Measurements from ENCODE around the gene GOLT1B. TPM values are rescaled to one million over a fixed set of nuclear protein-coding genes. Genes with fewer than 3 reads are reported as not detected.

GOLT1B gene
- total and polyA plus RNA-seq, 5 donors, result 16.8 to 27.9 (median 19.5) TPM

DNA sequence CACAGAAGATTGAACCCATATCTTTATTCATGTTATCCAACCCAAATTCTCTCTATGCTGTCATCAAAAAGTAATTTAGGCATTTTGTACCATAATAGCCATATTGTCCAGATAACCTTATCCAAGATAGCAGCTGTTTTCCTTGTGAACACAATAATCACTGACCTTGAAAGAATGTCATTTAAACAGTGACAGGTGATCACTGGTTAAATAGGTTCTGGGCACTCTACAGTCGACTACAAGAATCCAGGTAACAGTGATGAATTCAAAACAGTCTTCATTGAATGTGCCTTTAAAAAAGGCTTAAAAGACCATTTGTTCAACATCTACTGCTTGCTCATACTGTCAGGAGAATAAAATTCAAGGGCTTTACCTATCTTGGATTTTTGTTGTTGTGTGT, 20.0 kb downstream of the GOLT1B start:
- ATAC-seq, result no peak
- 46% methylated on average over 1 of the region's 1 CpG for WGBS

DNA sequence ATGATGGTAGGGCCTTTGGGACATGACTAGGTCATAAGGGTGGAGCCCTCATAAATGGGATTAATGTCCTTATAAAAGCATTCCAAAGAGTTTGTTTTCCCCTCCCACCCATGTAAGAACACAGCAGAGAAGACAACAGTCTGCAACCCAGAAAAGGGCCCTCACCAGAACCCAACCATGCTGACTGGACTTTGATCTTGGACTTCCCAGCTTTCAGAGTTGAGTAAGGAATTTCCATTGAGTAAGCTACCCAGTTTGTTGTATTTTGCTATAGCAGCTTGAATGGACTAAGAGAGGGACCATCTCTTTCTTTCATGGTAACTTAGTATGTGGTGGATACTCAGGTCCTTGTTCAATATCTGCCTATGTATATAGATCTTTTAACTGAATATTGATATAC, 21.6 kb downstream of the GOLT1B start:
- H3K9me3 ChIP-seq (ENCODE audit: control insufficient read depth, low read length), result no peaks in the 10 kb centered on the region
- H3K27me3 ChIP-seq (ENCODE audit: control insufficient read depth, insufficient read depth), result no peaks in the 10 kb centered on the region
- DNase-seq (no peak), ATAC-seq (no peak)
- intact Hi-C loops (cut with DNase I), result no loop called here
- no peaks in the 10 kb centered on the region for H3K4me1 ChIP-seq (ENCODE audit: control insufficient read depth, insufficient read depth, low read length)
- H3K4me3 ChIP-seq (ENCODE audit: low read length), result no peak overlapping the region
- H3K27ac ChIP-seq (ENCODE audit: low read length), result no peak overlapping the region

More for the DNA sequence above, 20.0 kb downstream of the GOLT1B start:
- no peaks in the 10 kb centered on the region for H3K4me1 ChIP-seq (ENCODE audit: control insufficient read depth, insufficient read depth, low read length)
- no peak for DNase-seq
- no peaks in the 10 kb centered on the region for H3K9me3 ChIP-seq (ENCODE audit: control insufficient read depth, low read length)
- H3K27me3 ChIP-seq (ENCODE audit: control insufficient read depth, insufficient read depth), result no peaks in the 10 kb centered on the region
- H3K4me3 ChIP-seq (ENCODE audit: low read length), result no peak overlapping the region
- no peak overlapping the region for H3K27ac ChIP-seq (ENCODE audit: low read length)
- intact Hi-C loops (cut with DNase I), result no loop called here

DNA sequence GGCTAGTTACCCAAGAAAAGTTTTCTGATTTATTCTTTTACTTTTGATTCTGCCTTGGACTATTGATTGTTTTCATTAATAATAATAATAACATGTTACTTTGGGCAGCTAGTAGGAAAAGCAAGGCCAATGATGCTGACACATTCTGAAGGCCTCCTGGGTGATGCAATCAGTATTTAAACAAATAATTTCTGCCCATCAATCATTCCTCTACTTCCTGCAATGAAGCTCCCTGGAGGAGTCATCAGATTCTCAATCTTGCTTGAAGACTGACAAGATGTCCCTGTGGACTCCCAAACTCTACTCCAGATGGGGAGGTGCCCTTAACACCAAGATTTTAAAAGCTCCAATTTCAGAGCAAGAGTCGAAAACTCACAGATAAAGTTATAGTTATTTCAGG, 24.5 kb downstream of the GOLT1B start, which contains the start of gene SPX:
SPX (plus strand) TSS at position 244 of the 400 bp plus-strand sequence. CDS start 177 bp downstream, outside the sequence.
- ATAC-seq (no peak), DNase-seq (no peak)
- Histone ChIP-seq H3K9me3 (ENCODE audit: control insufficient read depth, low read length) (no peaks in the 10 kb centered on the region), H3K4me3 (ENCODE audit: low read length) (peak within 1 kb of the TSS; percentile 75), H3K27ac (ENCODE audit: low read length) (no peak within 1 kb of the TSS), H3K27me3 (ENCODE audit: control insufficient read depth, insufficient read depth) (no peaks in the 10 kb centered on the region), H3K4me1 (ENCODE audit: control insufficient read depth, insufficient read depth, low read length) (no peaks in the 10 kb centered on the region)
- intact Hi-C loops (cut with DNase I), result no loop called here
- 89% methylated on average over 1 of the region's 1 CpG for WGBS

DNA sequence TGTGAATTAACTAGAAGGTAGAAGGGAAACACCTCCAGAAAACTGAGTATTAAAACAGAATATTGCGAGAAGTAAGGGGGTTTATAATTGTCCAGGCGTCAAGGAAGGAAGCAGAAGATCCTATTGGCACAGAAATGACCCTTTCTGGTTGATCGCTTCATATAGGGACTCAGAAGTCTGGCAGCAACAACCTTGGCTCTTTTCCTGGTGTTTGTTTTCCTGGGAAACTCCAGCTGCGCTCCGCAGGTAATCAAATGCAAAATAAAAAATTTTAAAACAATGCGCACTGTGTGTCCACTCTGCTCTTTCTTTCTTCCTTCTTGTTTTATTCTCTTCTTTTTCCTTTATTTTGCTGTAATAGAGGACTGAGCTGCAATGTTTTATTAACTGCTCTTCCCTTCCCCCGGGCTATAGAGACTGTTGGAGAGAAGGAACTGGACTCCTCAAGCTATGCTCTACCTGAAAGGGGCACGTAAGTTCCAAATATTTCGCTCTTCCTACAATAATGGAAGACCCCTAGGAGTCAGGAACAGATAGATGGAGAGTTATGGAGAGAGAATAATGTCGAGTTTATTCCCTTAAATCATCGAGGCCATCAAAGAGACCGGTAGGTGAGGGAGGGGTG, 25.2 kb downstream of the GOLT1B start:
- intact Hi-C loops (cut with DNase I), result no loop called here
- WGBS, result 33% methylated on average over 12 of the region's 12 CpGs
- ATAC-seq, result no peak
- no peak for DNase-seq
- Histone ChIP-seq H3K4me1 (ENCODE audit: control insufficient read depth, insufficient read depth, low read length) (no peaks in the 10 kb centered on the region), H3K27ac (ENCODE audit: low read length) (no peak overlapping the region), H3K4me3 (ENCODE audit: low read length) (peak overlapping the region; percentile 75), H3K27me3 (ENCODE audit: control insufficient read depth, insufficient read depth) (no peaks in the 10 kb centered on the region), H3K9me3 (ENCODE audit: control insufficient read depth, low read length) (no peaks in the 10 kb centered on the region)

DNA sequence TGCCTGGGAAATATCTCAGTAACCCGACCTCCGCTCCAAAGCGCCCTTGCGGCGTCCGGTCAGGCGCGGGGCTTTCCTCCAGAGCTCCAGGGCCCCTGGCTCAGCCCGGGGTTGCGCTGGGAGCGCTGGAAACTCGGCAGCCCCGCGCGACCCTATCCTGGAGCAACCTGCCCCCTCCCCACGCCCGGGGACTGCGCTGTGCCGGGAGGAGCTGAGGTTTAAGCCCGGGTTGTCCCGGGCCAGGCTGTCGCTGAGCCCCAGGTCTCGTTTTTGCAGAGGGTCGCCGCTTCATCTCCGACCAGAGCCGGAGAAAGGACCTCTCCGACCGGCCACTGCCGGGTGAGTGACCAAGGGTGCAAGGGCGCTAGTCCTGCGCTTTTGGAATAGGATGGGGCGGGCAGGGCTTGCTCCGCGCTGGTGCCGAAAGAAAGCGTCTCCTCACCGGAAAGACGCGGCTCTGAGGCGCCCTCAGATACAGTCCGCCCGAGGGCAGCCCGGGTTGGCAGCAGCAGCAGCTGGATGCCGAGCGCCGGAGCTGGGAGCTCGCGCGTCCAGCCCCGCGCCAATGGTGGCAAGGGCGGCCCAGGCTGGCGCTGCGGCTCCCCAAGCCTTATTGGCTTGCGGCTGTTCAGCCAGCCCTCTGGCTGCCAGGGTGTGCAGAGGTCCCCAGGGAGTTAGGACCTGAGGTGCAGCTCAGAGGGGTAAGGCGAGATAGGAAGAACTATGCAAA, 26.0 kb downstream of the GOLT1B start:
- H3K27ac ChIP-seq (ENCODE audit: low read length), result peak overlapping the region; percentile 10
- H3K4me1 ChIP-seq (ENCODE audit: control insufficient read depth, insufficient read depth, low read length), result no peaks in the 10 kb centered on the region
- H3K9me3 ChIP-seq (ENCODE audit: control insufficient read depth, low read length), result no peaks in the 10 kb centered on the region
- H3K4me3 ChIP-seq (ENCODE audit: low read length), result peak overlapping the region; percentile 75
- intact Hi-C loops (cut with DNase I), result no loop called here
- ATAC-seq (peak; percentile 92), DNase-seq (peak; percentile 49 to 83 (median 80))
- WGBS, result under 1% methylated on average over 57 of the region's 57 CpGs
- no peaks in the 10 kb centered on the region for H3K27me3 ChIP-seq (ENCODE audit: control insufficient read depth, insufficient read depth)

DNA sequence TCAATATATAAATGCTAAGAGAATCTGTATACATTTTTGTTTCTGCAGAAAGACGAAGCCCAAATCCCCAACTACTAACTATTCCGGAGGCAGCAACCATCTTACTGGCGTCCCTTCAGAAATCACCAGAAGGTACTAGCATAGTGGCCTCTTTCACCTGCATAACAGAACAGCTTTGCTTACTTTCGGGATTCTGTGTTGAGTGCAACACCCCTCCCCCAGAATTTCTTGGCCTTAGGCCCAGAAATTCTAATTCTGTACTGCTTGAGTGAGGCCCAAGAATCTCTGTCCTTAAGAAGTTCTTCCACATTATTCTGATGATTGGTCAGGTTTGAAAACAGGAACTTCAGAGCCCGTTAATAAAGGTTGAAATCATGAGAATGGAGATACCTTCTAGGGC, 27.4 kb downstream of the GOLT1B start:
- ATAC-seq (peak; percentile 50 to 61), DNase-seq (no peak)
- H3K27ac ChIP-seq (ENCODE audit: low read length), result peak overlapping the region; percentile 8
- intact Hi-C loops (cut with DNase I), result no loop called here
- 57% methylated on average over 5 of the region's 5 CpGs for WGBS
- no peaks in the 10 kb centered on the region for H3K27me3 ChIP-seq (ENCODE audit: control insufficient read depth, insufficient read depth)
- H3K4me1 ChIP-seq (ENCODE audit: control insufficient read depth, insufficient read depth, low read length), result no peaks in the 10 kb centered on the region
- no peaks in the 10 kb centered on the region for H3K9me3 ChIP-seq (ENCODE audit: control insufficient read depth, low read length)
- H3K4me3 ChIP-seq (ENCODE audit: low read length), result no peak overlapping the region

DNA sequence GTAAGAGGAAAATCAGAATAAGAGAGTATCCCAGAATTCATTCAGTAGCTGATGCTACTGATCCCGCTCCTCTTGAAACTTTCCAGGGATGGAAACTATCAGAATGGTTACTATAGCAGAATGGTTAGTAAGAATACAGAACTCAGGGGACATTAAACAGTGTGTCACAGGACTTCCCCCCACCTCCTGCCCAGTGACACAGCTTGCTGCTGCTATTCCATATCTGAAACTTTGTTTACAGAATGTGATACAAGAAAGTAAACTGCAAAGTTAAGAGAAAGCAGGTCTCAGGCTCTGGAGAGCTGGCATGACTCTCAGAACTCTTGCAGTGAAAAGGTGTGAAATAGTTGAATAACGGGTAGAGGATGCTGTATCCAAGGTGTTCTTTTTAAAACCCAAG, 27.9 kb downstream of the GOLT1B start:
- no peaks in the 10 kb centered on the region for H3K27me3 ChIP-seq (ENCODE audit: control insufficient read depth, insufficient read depth)
- ATAC-seq (no peak), DNase-seq (no peak)
- H3K27ac ChIP-seq (ENCODE audit: low read length), result peak overlapping the region; percentile 64
- no peaks in the 10 kb centered on the region for H3K9me3 ChIP-seq (ENCODE audit: control insufficient read depth, low read length)
- intact Hi-C loops (cut with DNase I), result no loop called here
- no peak overlapping the region for H3K4me3 ChIP-seq (ENCODE audit: low read length)
- 68% methylated on average over 2 of the region's 2 CpGs for WGBS
- no peaks in the 10 kb centered on the region for H3K4me1 ChIP-seq (ENCODE audit: control insufficient read depth, insufficient read depth, low read length)

DNA sequence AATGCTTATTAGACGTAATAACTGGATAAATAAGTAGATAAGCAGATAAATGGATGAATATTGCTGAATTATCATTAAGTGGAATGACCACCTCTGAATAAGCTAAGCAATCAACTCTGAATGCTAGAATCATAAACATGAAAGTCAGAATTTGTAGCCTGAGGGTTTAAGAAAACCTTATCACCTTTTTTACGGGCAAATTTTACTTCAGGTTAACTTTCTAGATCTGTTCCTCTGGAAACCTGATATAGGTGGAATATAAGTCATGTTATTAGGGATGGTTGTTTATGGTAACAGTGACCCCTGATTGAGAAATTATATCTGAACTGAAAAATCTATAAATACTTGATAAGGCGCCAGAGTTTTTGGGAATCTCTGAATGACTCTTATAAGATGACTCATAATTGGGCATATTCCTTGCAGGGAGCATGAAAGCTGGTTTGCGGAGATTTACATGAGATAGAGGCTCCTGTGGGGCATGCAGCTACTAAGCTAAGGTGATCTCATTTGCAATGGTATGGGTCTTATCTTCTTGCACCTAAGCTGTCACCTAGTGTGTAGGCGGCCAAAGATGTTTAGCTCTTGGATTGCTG, 36.6 kb downstream of the GOLT1B start:
- no peak for DNase-seq
- no peaks in the 10 kb centered on the region for H3K9me3 ChIP-seq (ENCODE audit: control insufficient read depth, low read length)
- H3K4me1 ChIP-seq (ENCODE audit: control insufficient read depth, insufficient read depth, low read length), result no peaks in the 10 kb centered on the region
- 87% methylated on average over 5 of the region's 5 CpGs for WGBS
- intact Hi-C loops (cut with DNase I), result no loop called here
- no peak overlapping the region for H3K4me3 ChIP-seq (ENCODE audit: low read length)
- no peaks in the 10 kb centered on the region for H3K27me3 ChIP-seq (ENCODE audit: control insufficient read depth, insufficient read depth)
- no peak overlapping the region for H3K27ac ChIP-seq (ENCODE audit: low read length)
- ATAC-seq, result no peak

DNA sequence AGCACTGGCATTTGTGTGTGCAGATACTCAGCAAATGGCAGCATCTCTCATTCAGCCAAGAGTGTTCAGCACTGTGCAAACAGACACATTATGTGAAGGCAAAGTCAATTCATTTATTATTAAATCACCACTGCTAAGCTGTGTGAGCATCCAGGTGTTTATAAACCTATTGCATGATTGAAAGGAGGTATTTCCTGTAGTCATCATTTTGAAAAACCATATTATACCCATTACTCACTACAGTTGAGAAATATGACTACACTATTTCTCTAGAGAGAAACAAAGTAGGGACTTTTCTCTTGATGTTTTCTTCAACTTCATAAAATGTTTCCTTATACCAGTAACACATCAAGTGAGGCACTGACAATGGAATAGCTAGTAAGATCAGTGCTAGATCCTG, 38.2 kb downstream of the GOLT1B start:
- ATAC-seq (no peak), DNase-seq (no peak)
- H3K4me3 ChIP-seq (ENCODE audit: low read length), result no peak overlapping the region
- intact Hi-C loops (cut with DNase I), result no loop called here
- no peaks in the 10 kb centered on the region for H3K27me3 ChIP-seq (ENCODE audit: control insufficient read depth, insufficient read depth)
- H3K4me1 ChIP-seq (ENCODE audit: control insufficient read depth, insufficient read depth, low read length), result no peaks in the 10 kb centered on the region
- H3K9me3 ChIP-seq (ENCODE audit: control insufficient read depth, low read length), result no peaks in the 10 kb centered on the region
- no peak overlapping the region for H3K27ac ChIP-seq (ENCODE audit: low read length)

DNA sequence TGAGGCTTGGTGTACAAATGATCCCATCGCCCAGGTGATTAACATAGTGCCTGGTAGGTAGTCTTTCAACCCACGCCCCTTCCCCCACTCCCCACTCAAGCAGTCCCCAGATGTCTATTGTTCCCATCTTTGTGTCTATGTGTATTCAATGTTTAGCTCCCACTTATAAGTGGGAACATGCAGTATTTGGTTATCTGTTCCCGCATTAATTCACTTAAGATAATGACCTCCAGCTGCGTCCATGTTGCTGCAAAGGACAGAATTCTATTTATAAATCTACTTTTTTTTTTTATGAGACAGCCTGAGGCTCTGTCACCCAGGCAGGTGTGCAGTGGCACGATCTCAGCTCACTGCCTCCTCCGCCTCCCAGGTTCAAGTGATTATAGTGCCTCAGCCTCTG, 40.2 kb downstream of the GOLT1B start:
- no peaks in the 10 kb centered on the region for H3K27me3 ChIP-seq (ENCODE audit: control insufficient read depth, insufficient read depth)
- intact Hi-C loops (cut with DNase I), result no loop called here
- H3K9me3 ChIP-seq (ENCODE audit: control insufficient read depth, low read length), result no peaks in the 10 kb centered on the region
- H3K4me3 ChIP-seq (ENCODE audit: low read length), result no peak overlapping the region
- H3K4me1 ChIP-seq (ENCODE audit: control insufficient read depth, insufficient read depth, low read length), result no peaks in the 10 kb centered on the region
- ATAC-seq (no peak), DNase-seq (no peak)
- H3K27ac ChIP-seq (ENCODE audit: low read length), result no peak overlapping the region
- 73% methylated on average over 6 of the region's 6 CpGs for WGBS

DNA sequence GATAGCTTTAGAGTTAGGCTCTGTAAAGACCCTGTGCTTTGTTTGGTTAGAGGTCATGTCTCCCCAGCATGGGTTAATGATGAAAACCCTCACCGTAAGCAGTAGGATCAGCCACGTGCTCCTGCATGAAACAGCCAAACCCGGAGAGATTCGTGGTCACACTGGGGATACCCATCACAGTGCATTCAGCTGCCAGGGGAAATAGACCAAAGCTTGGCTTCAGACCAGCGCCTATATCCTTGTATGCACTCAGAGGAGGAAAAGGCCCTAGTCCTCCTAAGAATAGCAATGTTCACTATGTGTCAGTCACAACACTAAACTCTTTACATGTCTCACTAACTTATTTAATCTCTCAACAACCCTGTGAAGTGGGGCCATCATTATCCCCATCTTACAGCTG, 40.8 kb downstream of the GOLT1B start:
- H3K9me3 ChIP-seq (ENCODE audit: control insufficient read depth, low read length), result no peaks in the 10 kb centered on the region
- DNase-seq (no peak), ATAC-seq (peak in 1 of 2 donors; percentile 43)
- 37% methylated on average over 5 of the region's 5 CpGs for WGBS
- H3K4me3 ChIP-seq (ENCODE audit: low read length), result no peak overlapping the region
- H3K27ac ChIP-seq (ENCODE audit: low read length), result no peak overlapping the region
- H3K27me3 ChIP-seq (ENCODE audit: control insufficient read depth, insufficient read depth), result no peaks in the 10 kb centered on the region
- intact Hi-C loops (cut with DNase I), result no loop called here
- no peaks in the 10 kb centered on the region for H3K4me1 ChIP-seq (ENCODE audit: control insufficient read depth, insufficient read depth, low read length)
